SK-N-MC (cell line): Measurements from ENCODE around the gene GSTM2.

ENCODE experiments used
- EZH2 ChIP-seq: fragments of 200-600 bp; sonication (generic); IDR thresholded peaks from one replicate; pipeline ENCODE4 v1.6.1; 2017; ENCODE audit warnings: antibody characterized with exemption
- POLR2AphosphoS5 ChIP-seq: IDR thresholded peaks from 2 replicates; pipeline ENCODE4 v1.6.1; 2012; ENCODE audit warnings: mild to moderate bottlenecking, low read depth, low read length, borderline replicate concordance

DNA sequence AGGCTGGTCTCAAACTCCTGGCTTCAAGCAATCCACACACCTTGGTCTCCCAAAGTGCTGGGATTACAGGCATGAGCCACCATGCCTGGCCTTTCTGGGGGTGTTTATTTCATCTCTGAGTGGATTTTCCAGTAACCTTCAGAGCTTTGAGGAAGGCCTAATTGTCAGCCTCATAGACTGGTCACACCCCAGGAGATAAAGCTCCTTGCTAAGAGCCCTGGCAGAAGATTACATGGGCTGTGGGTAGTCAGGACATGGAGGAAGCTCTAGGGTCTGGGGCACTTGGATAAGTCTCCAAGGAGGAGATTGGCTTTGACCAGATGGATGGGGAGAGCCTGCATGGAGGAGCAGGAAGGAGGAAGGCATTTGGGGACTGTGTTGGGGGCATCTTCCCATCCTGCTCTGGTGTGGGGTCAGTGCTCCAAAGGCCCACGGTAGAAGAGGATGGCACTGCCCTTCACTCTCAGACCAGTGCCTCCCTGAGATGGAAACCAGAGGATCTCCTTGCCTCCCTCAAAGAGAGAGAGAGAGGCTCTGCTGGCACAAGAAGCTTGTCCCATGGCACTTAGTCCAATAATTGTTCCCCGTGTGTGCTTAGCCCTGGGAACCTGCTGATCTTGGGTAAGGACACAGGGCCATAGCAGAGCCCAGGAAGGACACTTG lies 26.6 kb upstream of the GSTM2 start:
- TF ChIP-seq POLR2AphosphoS5 (no peak), EZH2 (no peak)
